K562 (cell line): Measurements from ENCODE around the gene ZIC2. TPM values are rescaled to one million over a fixed set of nuclear protein-coding genes. Genes with fewer than 3 reads are reported as not detected.
A peak's percentile ranks its signal among the peaks of the same experiment; 100 is the strongest.

ENCODE experiments used
- CBX3 ChIP-seq, 2 experiments: IDR thresholded peaks; 1 replicate in 1 of 2; 2 replicates in 1 of 2; pipeline ENCODE4 v1.6.1; 2012; ENCODE audit warnings: inconsistent platforms in 2 of 2, low read length in 2 of 2, borderline replicate concordance in 1 of 2, control low read depth in 1 of 2
- HNRNPLL ChIP-seq: fragments of 200-400 bp; formaldehyde crosslinking; IDR thresholded peaks from 2 replicates; pipeline ENCODE4 v1.6.1; 2017; ENCODE audit warnings: low read length, low read depth, mild to moderate bottlenecking; ENCODE audit not compliant: poor library complexity, severe bottlenecking
- KDM2B ChIP-seq: fragments of 250-450 bp; sonication (Bioruptor Pico); IDR thresholded peaks from 2 replicates; pipeline ENCODE4 v1.8.0; 2021; ENCODE audit warnings: mild to moderate bottlenecking, moderate library complexity
- KLF16 ChIP-seq: IDR thresholded peaks from 2 replicates; pipeline ENCODE4 v1.6.1; 2016; ENCODE audit warnings: antibody characterized with exemption
- NCOA2 ChIP-seq, 2 experiments: fragments of 450-650 bp; IDR thresholded peaks; 2 replicates each; pipeline ENCODE4 v1.6.1; 2018; ENCODE audit warnings: mild to moderate bottlenecking in 2 of 2, moderate library complexity in 1 of 2; ENCODE audit not compliant: partially characterized antibody in 2 of 2
- NCOR1 ChIP-seq: fragments of 450-650 bp; IDR thresholded peaks from 2 replicates; pipeline ENCODE4 v1.6.1; 2016; ENCODE audit warnings: mild to moderate bottlenecking, moderate library complexity
- NR2C2 ChIP-seq, 2 experiments: fragments of 200-800 bp in 1 of 2; sonication (Bioruptor generic) in 1 of 2; sonication (generic) in 1 of 2; formaldehyde crosslinking in 1 of 2; IDR thresholded peaks; 2 replicates each; pipeline versions ENCODE4 v1.6.1 to v1.8.0; 2016 to 2022; ENCODE audit warnings: mild to moderate bottlenecking in 1 of 2, missing compliant biosample characterization in 1 of 2, missing genetic modification characterization in 1 of 2, missing genetic modification reagents in 1 of 2
- RBM34 ChIP-seq: fragments of 200-400 bp; formaldehyde crosslinking; IDR thresholded peaks from 2 replicates; pipeline ENCODE4 v1.6.1; 2018; ENCODE audit warnings: low read length, borderline replicate concordance; ENCODE audit not compliant: insufficient read depth
- SUPT5H ChIP-seq: fragments of 450-650 bp; IDR thresholded peaks from 2 replicates; pipeline ENCODE4 v1.6.1; 2016
- TGIF2 ChIP-seq: sonication (generic); formaldehyde crosslinking; IDR thresholded peaks from 2 replicates; pipeline ENCODE4 v1.8.1; 2022; ENCODE audit warnings: mild to moderate bottlenecking, missing genetic modification reagents, moderate library complexity
- ZNF143 ChIP-seq: sonication (generic); formaldehyde crosslinking; IDR thresholded peaks from 2 replicates; pipeline ENCODE4 v1.9.0; 2022; ENCODE audit warnings: mild to moderate bottlenecking, missing genetic modification reagents
- polyA plus RNA-seq, 8 experiments: library from polyadenylated mRNA; depleted of rRNA in 4 of 8; stranded (reverse) in 5 of 8; unstranded in 3 of 8; fragments of >200 nt; fragmentation: Nextera tagmentation in 2 of 8; fragmentation: Illumina TruSeq in 1 of 8; extraction: Ambion mirVana in 2 of 8; extraction: Trizol in 1 of 8; gene quantifications; 2 replicates each; pipeline versions ENCODE4 v1.2.1 to v1.2.3, GENCODE V29; 2011 to 2014; ENCODE audit warnings: inconsistent platforms in 1 of 8, missing spikeins in 1 of 8
- total RNA-seq, 7 experiments: library from RNA; depleted of rRNA in 6 of 7; stranded (reverse); fragments of >200 nt in 6 of 7; fragmentation: Illumina TruSeq in 2 of 7; extraction: Trizol in 2 of 7; gene quantifications; 2 replicates each; pipeline versions ENCODE4 v1.2.1 to v1.2.3, GENCODE V29; 2011 to 2021; ENCODE audit warnings: low replicate concordance in 1 of 7
- TF ChIP-seq, protein P1 (sequence below), 3 experiments: fragments of 200-800 bp in 1 of 3; fragments of 250-450 bp in 1 of 3; fragments of 450-650 bp in 1 of 3; sonication (Bioruptor Pico) in 1 of 3; sonication (Bioruptor generic) in 1 of 3; formaldehyde crosslinking in 1 of 3; IDR thresholded peaks; 2 replicates each; pipeline versions ENCODE4 v1.6.1 to v1.8.0; 2016 to 2022; ENCODE audit warnings: mild to moderate bottlenecking in 2 of 3, missing genetic modification characterization in 2 of 3, missing compliant biosample characterization in 1 of 3, moderate library complexity in 1 of 3
- TF ChIP-seq, protein P2 (sequence below), 2 experiments: fragments of 450-650 bp in 1 of 2; sonication (generic) in 1 of 2; formaldehyde crosslinking in 1 of 2; IDR thresholded peaks in 1 of 2; conservative IDR thresholded peaks in 1 of 2; 2 replicates each; pipeline versions ENCODE4 v1.6.1 to v1.8.1; 2016 to 2023; ENCODE audit warnings: mild to moderate bottlenecking in 2 of 2, moderate library complexity in 2 of 2, inconsistent platforms in 1 of 2, missing genetic modification reagents in 1 of 2
- TF ChIP-seq, protein P3 (sequence below): fragments of 450-650 bp; IDR thresholded peaks from 2 replicates; pipeline ENCODE4 v1.7.1; 2018; ENCODE audit warnings: mild to moderate bottlenecking, low read depth; ENCODE audit not compliant: partially characterized antibody

The ZIC2 gene
- total and polyA plus RNA-seq, 9 of the 15 experiments (the other 6 are each of a cell fraction or from before 2014, with no cell fraction given) = 1.8 to 18.0 (median 4.5) TPM

DNA sequence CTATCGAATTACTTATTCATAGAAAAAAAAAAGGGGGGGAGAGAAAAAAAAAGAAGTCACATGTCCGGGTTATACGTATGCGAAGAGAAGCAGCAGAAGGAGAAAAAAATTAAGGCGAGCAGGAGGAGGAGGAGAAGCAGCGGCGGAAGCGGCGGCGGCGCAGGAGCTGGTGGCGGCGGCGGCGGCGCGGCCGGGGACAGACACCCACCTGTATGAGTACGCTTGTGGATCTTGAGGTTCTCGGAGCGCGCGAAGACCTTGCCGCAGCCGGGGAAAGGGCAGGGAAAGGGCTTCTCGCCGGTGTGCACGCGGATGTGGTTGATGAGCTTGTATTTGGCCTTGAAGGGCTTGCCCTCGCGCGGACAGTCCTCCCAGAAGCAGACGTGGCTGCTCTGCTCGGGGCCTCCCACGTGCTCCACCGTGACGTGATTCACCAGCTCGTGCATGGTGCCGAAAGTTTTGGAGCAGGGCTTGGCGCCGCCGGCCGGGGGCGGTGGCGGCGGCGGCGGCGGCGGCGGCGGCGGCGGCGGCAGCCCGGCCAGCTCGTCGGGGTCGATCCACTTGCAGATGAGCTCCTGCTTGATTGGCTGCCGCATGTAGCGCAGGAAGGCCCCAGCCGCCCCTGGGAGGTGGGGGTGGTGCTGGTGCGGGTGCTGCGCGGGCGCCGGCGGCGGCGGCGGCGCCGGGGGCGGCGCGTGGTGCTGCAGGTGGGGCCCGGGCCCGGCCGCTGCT is 11.5 kb upstream of the ZIC2 start (continued):
- TF ChIP-seq, protein P1, sequence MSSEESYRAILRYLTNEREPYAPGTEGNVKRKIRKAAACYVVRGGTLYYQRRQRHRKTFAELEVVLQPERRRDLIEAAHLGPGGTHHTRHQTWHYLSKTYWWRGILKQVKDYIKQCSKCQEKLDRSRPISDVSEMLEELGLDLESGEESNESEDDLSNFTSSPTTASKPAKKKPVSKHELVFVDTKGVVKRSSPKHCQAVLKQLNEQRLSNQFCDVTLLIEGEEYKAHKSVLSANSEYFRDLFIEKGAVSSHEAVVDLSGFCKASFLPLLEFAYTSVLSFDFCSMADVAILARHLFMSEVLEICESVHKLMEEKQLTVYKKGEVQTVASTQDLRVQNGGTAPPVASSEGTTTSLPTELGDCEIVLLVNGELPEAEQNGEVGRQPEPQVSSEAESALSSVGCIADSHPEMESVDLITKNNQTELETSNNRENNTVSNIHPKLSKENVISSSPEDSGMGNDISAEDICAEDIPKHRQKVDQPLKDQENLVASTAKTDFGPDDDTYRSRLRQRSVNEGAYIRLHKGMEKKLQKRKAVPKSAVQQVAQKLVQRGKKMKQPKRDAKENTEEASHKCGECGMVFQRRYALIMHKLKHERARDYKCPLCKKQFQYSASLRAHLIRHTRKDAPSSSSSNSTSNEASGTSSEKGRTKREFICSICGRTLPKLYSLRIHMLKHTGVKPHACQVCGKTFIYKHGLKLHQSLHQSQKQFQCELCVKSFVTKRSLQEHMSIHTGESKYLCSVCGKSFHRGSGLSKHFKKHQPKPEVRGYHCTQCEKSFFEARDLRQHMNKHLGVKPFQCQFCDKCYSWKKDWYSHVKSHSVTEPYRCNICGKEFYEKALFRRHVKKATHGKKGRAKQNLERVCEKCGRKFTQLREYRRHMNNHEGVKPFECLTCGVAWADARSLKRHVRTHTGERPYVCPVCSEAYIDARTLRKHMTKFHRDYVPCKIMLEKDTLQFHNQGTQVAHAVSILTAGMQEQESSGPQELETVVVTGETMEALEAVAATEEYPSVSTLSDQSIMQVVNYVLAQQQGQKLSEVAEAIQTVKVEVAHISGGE (CRISPR knock-in tag; IDR thresholded peaks at IDR 0.05) = no peak
- TF ChIP-seq NCOR1 (no peak), CBX3 (IDR thresholded peaks at IDR 0.05; ENCODE audit: borderline replicate concordance in 1 of 2, low read length in 2 of 2) (no peak; a peak in 1 of 3 replicates), RBM34 (no peak), SUPT5H (no peak), NR2C2 (CRISPR knock-in tag; IDR thresholded peaks at IDR 0.05) (no peak), NR2C2 (tag; IDR thresholded peaks at IDR 0.05) (peak; percentile 22; the same call in 1 of the 2 replicates), ZNF143 (CRISPR knock-in tag) (no peak), TGIF2 (CRISPR knock-in tag) (no peak), HNRNPLL (peak; percentile 22), NCOA2 (IDR thresholded peaks at IDR 0.05; ENCODE audit: partially characterized antibody in 2 of 2) (no peak), KDM2B (CRISPR knock-in tag) (no peak), KLF16 (no peak)
- TF ChIP-seq, protein P2, sequence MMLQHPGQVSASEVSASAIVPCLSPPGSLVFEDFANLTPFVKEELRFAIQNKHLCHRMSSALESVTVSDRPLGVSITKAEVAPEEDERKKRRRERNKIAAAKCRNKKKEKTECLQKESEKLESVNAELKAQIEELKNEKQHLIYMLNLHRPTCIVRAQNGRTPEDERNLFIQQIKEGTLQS (IDR thresholded peaks at IDR 0.05) = no peak
- TF ChIP-seq, protein P2 (CRISPR knock-in tag; conservative IDR thresholded peaks at IDR 0.05) = no peak
- TF ChIP-seq, protein P3, sequence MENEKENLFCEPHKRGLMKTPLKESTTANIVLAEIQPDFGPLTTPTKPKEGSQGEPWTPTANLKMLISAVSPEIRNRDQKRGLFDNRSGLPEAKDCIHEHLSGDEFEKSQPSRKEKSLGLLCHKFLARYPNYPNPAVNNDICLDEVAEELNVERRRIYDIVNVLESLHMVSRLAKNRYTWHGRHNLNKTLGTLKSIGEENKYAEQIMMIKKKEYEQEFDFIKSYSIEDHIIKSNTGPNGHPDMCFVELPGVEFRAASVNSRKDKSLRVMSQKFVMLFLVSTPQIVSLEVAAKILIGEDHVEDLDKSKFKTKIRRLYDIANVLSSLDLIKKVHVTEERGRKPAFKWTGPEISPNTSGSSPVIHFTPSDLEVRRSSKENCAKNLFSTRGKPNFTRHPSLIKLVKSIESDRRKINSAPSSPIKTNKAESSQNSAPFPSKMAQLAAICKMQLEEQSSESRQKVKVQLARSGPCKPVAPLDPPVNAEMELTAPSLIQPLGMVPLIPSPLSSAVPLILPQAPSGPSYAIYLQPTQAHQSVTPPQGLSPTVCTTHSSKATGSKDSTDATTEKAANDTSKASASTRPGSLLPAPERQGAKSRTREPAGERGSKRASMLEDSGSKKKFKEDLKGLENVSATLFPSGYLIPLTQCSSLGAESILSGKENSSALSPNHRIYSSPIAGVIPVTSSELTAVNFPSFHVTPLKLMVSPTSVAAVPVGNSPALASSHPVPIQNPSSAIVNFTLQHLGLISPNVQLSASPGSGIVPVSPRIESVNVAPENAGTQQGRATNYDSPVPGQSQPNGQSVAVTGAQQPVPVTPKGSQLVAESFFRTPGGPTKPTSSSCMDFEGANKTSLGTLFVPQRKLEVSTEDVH = no peak
